ENCODE data around the gene ZNF488.
A peak's percentile ranks its signal among the peaks of the same experiment; 100 is the strongest.

The ZNF488 gene

DNA sequence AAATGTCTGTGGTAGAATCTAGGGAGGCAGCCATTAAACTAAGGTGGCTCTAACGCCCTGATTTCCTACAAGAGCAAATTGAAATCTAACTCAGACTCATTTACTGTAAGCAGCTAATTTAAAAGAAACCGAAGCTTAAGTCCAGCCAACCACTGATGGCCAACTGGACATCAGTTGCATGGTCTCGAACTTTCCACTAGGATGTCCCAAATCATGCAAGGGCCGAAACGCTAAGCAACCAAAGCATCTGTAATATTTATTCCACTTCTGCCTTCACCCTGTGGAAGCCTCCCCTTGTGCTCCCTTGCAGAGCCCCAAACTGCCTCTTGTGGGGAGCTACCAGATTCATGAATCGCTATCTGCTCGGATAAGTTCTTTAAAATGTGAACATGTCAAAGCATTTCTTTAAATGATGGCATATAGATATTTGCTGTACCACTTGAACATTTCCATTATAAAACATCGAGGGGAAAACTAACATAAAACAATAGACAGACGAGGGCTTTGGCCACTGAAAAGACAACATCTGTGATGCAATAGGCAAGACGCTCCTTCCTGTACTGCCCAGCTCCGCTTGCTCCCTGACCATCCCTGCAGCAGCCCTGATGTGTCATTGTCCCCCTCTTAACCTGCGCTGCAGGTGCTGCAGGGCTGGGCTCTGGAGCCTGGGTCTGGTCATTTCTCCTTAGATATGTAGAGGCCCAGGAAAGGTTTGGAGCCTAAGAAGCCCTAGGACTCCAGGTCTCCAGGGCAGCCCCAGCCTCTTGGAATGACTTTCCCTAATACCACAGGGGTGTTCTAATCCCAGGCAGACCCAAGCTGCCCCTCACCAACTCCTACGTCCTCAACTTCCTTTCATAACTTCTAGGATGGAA is 38.9 kb downstream of the ZNF488 start:
- no peak for DNase-seq (ENCODE audit: low read depth)
- H3K4me1 ChIP-seq (ENCODE audit: control insufficient read depth, insufficient read depth, low read length) = no peaks in the 10 kb centered on the region
- H3K27me3 ChIP-seq (replicated peaks; ENCODE audit: control insufficient read depth, insufficient read depth, low read length) = peaks cover 13% of the 10 kb centered on the region
- H3K36me3 ChIP-seq (ENCODE audit: control insufficient read depth, insufficient read depth, low read length, severe bottlenecking) = no peaks in the 10 kb centered on the region
- no peaks in the 10 kb centered on the region for H3K9me3 ChIP-seq (ENCODE audit: control insufficient read depth, low read length)
- H3K9ac ChIP-seq (ENCODE audit: low read length) = no peak overlapping the region
- no peak overlapping the region for H3K4me3 ChIP-seq (ENCODE audit: low read length)

- Histone ChIP-seq H3K9me3 (ENCODE audit: control insufficient read depth, low read length) (no peaks in the 10 kb centered on the region), H3K36me3 (ENCODE audit: control insufficient read depth, insufficient read depth, low read length, severe bottlenecking) (no peaks in the 10 kb centered on the region), H3K27me3 (replicated peaks; ENCODE audit: control insufficient read depth, insufficient read depth, low read length) (peaks cover 15% of the 10 kb centered on the region), H3K4me3 (ENCODE audit: low read length) (no peak overlapping the region), H3K4me1 (ENCODE audit: control insufficient read depth, insufficient read depth, low read length) (no peaks in the 10 kb centered on the region), H3K9ac (ENCODE audit: low read length) (no peak overlapping the region)
- peak; percentile 57 for DNase-seq (ENCODE audit: low read depth)
Measured at GRCh38 chr10:47340608-47341170, 43.4 kb downstream of the ZNF488 start.

- Histone ChIP-seq H3K36me3 (ENCODE audit: control insufficient read depth, insufficient read depth, low read length, severe bottlenecking) (no peaks in the 10 kb centered on the region), H3K9me3 (ENCODE audit: control insufficient read depth, low read length) (no peaks in the 10 kb centered on the region), H3K4me3 (ENCODE audit: low read length) (no peak overlapping the region), H3K27me3 (replicated peaks; ENCODE audit: control insufficient read depth, insufficient read depth, low read length) (peaks cover 13% of the 10 kb centered on the region), H3K4me1 (ENCODE audit: control insufficient read depth, insufficient read depth, low read length) (no peaks in the 10 kb centered on the region), H3K9ac (ENCODE audit: low read length) (no peak overlapping the region)
- no peak for DNase-seq (ENCODE audit: low read depth)
Measured at GRCh38 chr10:47339759-47340607, 44.1 kb downstream of the ZNF488 start.

- Histone ChIP-seq H3K36me3 (ENCODE audit: control insufficient read depth, insufficient read depth, low read length, severe bottlenecking) (no peaks in the 10 kb centered on the region), H3K4me1 (ENCODE audit: control insufficient read depth, insufficient read depth, low read length) (no peaks in the 10 kb centered on the region), H3K9me3 (ENCODE audit: control insufficient read depth, low read length) (no peaks in the 10 kb centered on the region), H3K4me3 (ENCODE audit: low read length) (no peak overlapping the region), H3K27me3 (replicated peaks; ENCODE audit: control insufficient read depth, insufficient read depth, low read length) (peaks cover 18% of the 10 kb centered on the region), H3K9ac (ENCODE audit: low read length) (no peak overlapping the region)
- no peak for DNase-seq (ENCODE audit: low read depth)
Measured at GRCh38 chr10:47339186-47339735, 44.8 kb downstream of the ZNF488 start.

DNA sequence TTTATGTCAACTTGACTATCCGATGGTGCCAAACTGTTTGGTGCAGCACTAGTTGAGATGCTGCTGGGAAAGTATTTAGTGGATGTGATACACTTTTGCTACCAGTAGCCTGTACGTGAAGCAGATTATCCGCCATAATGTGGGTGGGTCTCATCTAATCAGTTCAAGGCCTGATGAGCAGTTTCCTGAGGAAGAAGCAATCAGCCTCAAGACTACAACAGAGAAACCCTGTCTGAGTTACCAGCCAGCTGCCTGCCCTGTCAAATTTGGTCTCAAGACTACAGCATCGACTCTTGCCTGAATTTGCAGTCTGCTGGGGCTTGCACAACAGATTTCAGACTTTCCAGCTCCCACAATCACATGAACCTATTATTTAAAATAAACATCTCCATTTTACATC is 46.8 kb downstream of the ZNF488 start:
- no peak for DNase-seq (ENCODE audit: low read depth)
- Histone ChIP-seq H3K27me3 (replicated peaks; ENCODE audit: control insufficient read depth, insufficient read depth, low read length) (peaks cover 22% of the 10 kb centered on the region), H3K9ac (ENCODE audit: low read length) (no peak overlapping the region), H3K36me3 (ENCODE audit: control insufficient read depth, insufficient read depth, low read length, severe bottlenecking) (no peaks in the 10 kb centered on the region), H3K4me3 (ENCODE audit: low read length) (no peak overlapping the region), H3K4me1 (ENCODE audit: control insufficient read depth, insufficient read depth, low read length) (no peaks in the 10 kb centered on the region), H3K9me3 (ENCODE audit: control insufficient read depth, low read length) (no peaks in the 10 kb centered on the region)

GRCh38 chr10:47336387-47337134 is 47.5 kb downstream of the ZNF488 start:
- Histone ChIP-seq H3K4me1 (ENCODE audit: control insufficient read depth, insufficient read depth, low read length) (no peaks in the 10 kb centered on the region), H3K9me3 (ENCODE audit: control insufficient read depth, low read length) (no peaks in the 10 kb centered on the region), H3K4me3 (ENCODE audit: low read length) (no peak overlapping the region), H3K9ac (ENCODE audit: low read length) (no peak overlapping the region), H3K27me3 (replicated peaks; ENCODE audit: control insufficient read depth, insufficient read depth, low read length) (peaks cover 22% of the 10 kb centered on the region), H3K36me3 (ENCODE audit: control insufficient read depth, insufficient read depth, low read length, severe bottlenecking) (no peaks in the 10 kb centered on the region)
- no peak for DNase-seq (ENCODE audit: low read depth)

GRCh38 chr10:47335906-47336305 is 48.2 kb downstream of the ZNF488 start:
- Histone ChIP-seq H3K4me3 (ENCODE audit: low read length) (no peak overlapping the region), H3K9ac (ENCODE audit: low read length) (no peak overlapping the region), H3K9me3 (ENCODE audit: control insufficient read depth, low read length) (no peaks in the 10 kb centered on the region), H3K36me3 (ENCODE audit: control insufficient read depth, insufficient read depth, low read length, severe bottlenecking) (no peaks in the 10 kb centered on the region), H3K27me3 (replicated peaks; ENCODE audit: control insufficient read depth, insufficient read depth, low read length) (peaks cover 28% of the 10 kb centered on the region), H3K4me1 (ENCODE audit: control insufficient read depth, insufficient read depth, low read length) (no peaks in the 10 kb centered on the region)
- no peak for DNase-seq (ENCODE audit: low read depth)

DNA sequence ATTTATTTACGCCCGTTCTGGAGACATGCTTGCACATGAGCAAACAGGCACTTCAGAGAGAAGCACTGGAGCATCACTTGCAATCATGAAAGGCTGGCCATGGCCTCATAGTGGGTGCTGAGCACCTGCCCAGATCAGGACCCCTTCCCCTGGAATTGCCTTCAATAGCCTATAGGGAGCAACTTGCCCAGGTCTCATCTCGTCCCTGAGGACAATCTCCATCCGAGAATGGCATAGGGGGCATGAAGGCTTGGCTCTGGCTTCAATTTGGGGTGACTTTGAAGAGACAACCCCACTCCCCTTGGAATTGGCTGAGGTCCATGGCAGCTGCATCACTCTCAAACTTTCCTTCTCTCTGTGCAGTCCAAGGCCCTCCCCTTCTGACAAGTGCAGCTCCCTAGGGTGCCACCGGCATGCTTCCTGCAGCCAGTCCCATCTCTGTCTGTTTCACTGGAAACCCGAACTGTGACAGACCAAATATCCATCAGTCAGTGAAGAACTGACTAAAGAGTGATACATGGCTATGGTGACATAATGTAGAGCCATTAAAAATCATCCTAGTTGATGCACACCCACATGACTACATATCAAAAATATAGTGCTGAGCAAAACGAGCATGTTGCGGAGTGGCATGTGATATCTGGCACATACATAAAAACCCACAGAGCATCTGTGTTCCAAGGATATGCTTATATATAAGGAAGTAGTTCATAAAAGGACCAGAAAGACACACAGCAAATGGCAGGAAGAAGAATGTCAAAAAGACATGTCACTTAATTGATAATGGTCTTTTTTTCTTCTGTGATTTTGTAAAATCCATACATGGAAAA is 49.4 kb downstream of the ZNF488 start:
- Histone ChIP-seq H3K4me3 (ENCODE audit: low read length) (no peak overlapping the region), H3K9ac (ENCODE audit: low read length) (no peak overlapping the region), H3K36me3 (ENCODE audit: control insufficient read depth, insufficient read depth, low read length, severe bottlenecking) (no peaks in the 10 kb centered on the region), H3K9me3 (ENCODE audit: control insufficient read depth, low read length) (no peaks in the 10 kb centered on the region), H3K27me3 (replicated peaks; ENCODE audit: control insufficient read depth, insufficient read depth, low read length) (peaks cover 35% of the 10 kb centered on the region), H3K4me1 (ENCODE audit: control insufficient read depth, insufficient read depth, low read length) (no peaks in the 10 kb centered on the region)
- no peak for DNase-seq (ENCODE audit: low read depth)

- Histone ChIP-seq H3K9ac (ENCODE audit: low read length) (no peak overlapping the region), H3K4me1 (ENCODE audit: control insufficient read depth, insufficient read depth, low read length) (no peaks in the 10 kb centered on the region), H3K36me3 (ENCODE audit: control insufficient read depth, insufficient read depth, low read length, severe bottlenecking) (no peaks in the 10 kb centered on the region), H3K4me3 (ENCODE audit: low read length) (no peak overlapping the region), H3K27me3 (replicated peaks; ENCODE audit: control insufficient read depth, insufficient read depth, low read length) (peaks cover 35% of the 10 kb centered on the region), H3K9me3 (ENCODE audit: control insufficient read depth, low read length) (no peaks in the 10 kb centered on the region)
- DNase-seq (ENCODE audit: low read depth) = no peak
Measured at GRCh38 chr10:47333532-47333931, 50.6 kb downstream of the ZNF488 start.

- no peak overlapping the region for H3K9ac ChIP-seq (ENCODE audit: low read length)
- H3K4me3 ChIP-seq (ENCODE audit: low read length) = no peak overlapping the region
- peak; percentile 37 for DNase-seq (ENCODE audit: low read depth)
- peaks cover 35% of the 10 kb centered on the region for H3K27me3 ChIP-seq (replicated peaks; ENCODE audit: control insufficient read depth, insufficient read depth, low read length)
- H3K9me3 ChIP-seq (ENCODE audit: control insufficient read depth, low read length) = no peaks in the 10 kb centered on the region
- no peaks in the 10 kb centered on the region for H3K4me1 ChIP-seq (ENCODE audit: control insufficient read depth, insufficient read depth, low read length)
- no peaks in the 10 kb centered on the region for H3K36me3 ChIP-seq (ENCODE audit: control insufficient read depth, insufficient read depth, low read length, severe bottlenecking)
Measured at GRCh38 chr10:47332946-47333345, 51.1 kb downstream of the ZNF488 start.
